Thymus (tissue), 11 donors: ENCODE data around the gene DGCR2. TPM values are rescaled to one million over a fixed set of nuclear protein-coding genes. Genes with fewer than 3 reads are reported as not detected.

Experiments used
- DNase-seq, 9 donors: peaks; one replicate each; pipeline ENCODE4 v3.0.0-alpha.2; 2013; ENCODE audit warnings: low spot score in 9 of 9, low read depth in 6 of 9, missing footprints in 1 of 9
- H3K27ac ChIP-seq, 2 donors: one replicate each; pipeline ENCODE4 v1.5.1; 2013; ENCODE audit warnings: control low read depth in 1 of 2, low read depth in 1 of 2, low read length in 1 of 2, mild to moderate bottlenecking in 1 of 2, moderate library complexity in 1 of 2
- H3K27me3 ChIP-seq, 2 donors: one replicate each; pipeline ENCODE4 v1.5.1; 2013; ENCODE audit warnings: low read length in 1 of 2; ENCODE audit not compliant: control insufficient read depth in 2 of 2, insufficient read depth in 1 of 2
- H3K36me3 ChIP-seq, 2 donors: one replicate each; pipeline ENCODE4 v1.5.1; 2013; ENCODE audit warnings: low read length in 1 of 2, mild to moderate bottlenecking in 1 of 2, moderate library complexity in 1 of 2; ENCODE audit not compliant: control insufficient read depth in 2 of 2, insufficient read depth in 2 of 2
- H3K4me1 ChIP-seq, 2 donors: one replicate each; pipeline ENCODE4 v1.5.1; 2013; ENCODE audit warnings: low read length in 2 of 2; ENCODE audit not compliant: control insufficient read depth in 2 of 2, insufficient read depth in 2 of 2
- H3K4me3 ChIP-seq, 2 donors: one replicate each; pipeline ENCODE4 v1.5.1; 2013; ENCODE audit warnings: low read length in 2 of 2, control low read depth in 1 of 2, mild to moderate bottlenecking in 1 of 2
- H3K9me3 ChIP-seq, 2 donors: one replicate each; pipeline ENCODE4 v1.5.1; 2013; ENCODE audit warnings: low read length in 1 of 2, mild to moderate bottlenecking in 1 of 2; ENCODE audit not compliant: control insufficient read depth in 2 of 2, insufficient read depth in 1 of 2
- WGBS: extraction: QIAGEN DNeasy Blood & Tissue Kit; methylation state at CpG from one replicate; pipeline ENCODE4 v1.1.7; 2013; 5-methylcytosine and 5-hydroxymethylcytosine counted together
- polyA plus RNA-seq: library from polyadenylated mRNA; stranded (reverse); fragments of 200-250 nt; gene quantifications from one replicate; pipeline ENCODE4 v1.2.3, GENCODE V29; 2013
- total RNA-seq: library from RNA; stranded (reverse); fragments of 120-200 nt; gene quantifications from one replicate; pipeline ENCODE4 v1.2.4, GENCODE V29; 2013
- donor health status: healthy.

Gene DGCR2
- total and polyA plus RNA-seq, 2 donors = 17.8 to 24.1 TPM

GRCh38 chr22:19148417-19149046 is 26.3 kb upstream of the DGCR2 start:
- Histone ChIP-seq H3K27me3 (peaks cover 59 to 69% of the 10 kb centered on the region in 2 donors), H3K4me3 (no peak overlapping the region)

GRCh38 chr22:19147195-19147780 is 25.1 kb upstream of the DGCR2 start:
- H3K27ac ChIP-seq = no peak overlapping the region

More at GRCh38 chr22:19148417-19149046, 26.3 kb upstream of the DGCR2 start:
- Histone ChIP-seq H3K36me3 (no peaks in the 10 kb centered on the region), H3K27ac (no peak overlapping the region), H3K9me3 (peaks cover 5 to 15% of the 10 kb centered on the region in 2 donors), H3K4me1 (peaks cover 5 to 13% of the 10 kb centered on the region in 2 donors)
- WGBS = 46% methylated on average over 33 of the region's 33 CpGs
- no peak for DNase-seq

GRCh38 chr22:19146215-19146968 is 24.2 kb upstream of the DGCR2 start:
- H3K27me3 ChIP-seq = peaks cover 48 to 51% of the 10 kb centered on the region in 2 donors
- WGBS = 94% methylated on average over 11 of the region's 11 CpGs
- peaks cover 2 to 12% of the 10 kb centered on the region in 2 donors for H3K9me3 ChIP-seq
- H3K27ac ChIP-seq = no peak overlapping the region
- H3K4me3 ChIP-seq = no peak overlapping the region
- H3K36me3 ChIP-seq = peaks cover 11% of the 10 kb centered on the region in 2 donors
- DNase-seq = no peak
- H3K4me1 ChIP-seq = peaks cover 10 to 18% of the 10 kb centered on the region in 2 donors

More at GRCh38 chr22:19147195-19147780, 25.1 kb upstream of the DGCR2 start:
- Histone ChIP-seq H3K4me1 (peaks cover 10 to 18% of the 10 kb centered on the region in 2 donors), H3K36me3 (peaks cover 2 to 3% of the 10 kb centered on the region in 2 donors), H3K27me3 (peaks cover 57 to 59% of the 10 kb centered on the region in 2 donors), H3K9me3 (peaks cover 5 to 15% of the 10 kb centered on the region in 2 donors), H3K4me3 (no peak overlapping the region)
- DNase-seq = no peak
- 45% methylated on average over 9 of the region's 9 CpGs for WGBS

- Histone ChIP-seq H3K27me3 (peaks cover 27 to 31% of the 10 kb centered on the region in 2 donors), H3K4me3 (peak overlapping the region; percentile 74 to 96), H3K9me3 (peaks cover 0 to 5% of the 10 kb centered on the region in 2 donors), H3K4me1 (peaks cover 10% of the 10 kb centered on the region in 2 donors), H3K27ac (peak overlapping the region; percentile 66 to 81), H3K36me3 (peaks cover 35% of the 10 kb centered on the region in 2 donors)
- 4% methylated on average over 17 of the region's 17 CpGs for WGBS
- DNase-seq = peak in 1 of 9 donors; percentile 25
Observed at GRCh38 chr22:19143967-19144400, 21.8 kb upstream of the DGCR2 start.

GRCh38 chr22:19143212-19143611 is 21.0 kb upstream of the DGCR2 start:
- 97% methylated on average over 5 of the region's 5 CpGs for WGBS

GRCh38 chr22:19142394-19142793 is 20.2 kb upstream of the DGCR2 start:
- Histone ChIP-seq H3K36me3 (peaks cover 51% of the 10 kb centered on the region in 2 donors), H3K27me3 (peaks cover 11 to 15% of the 10 kb centered on the region in 2 donors), H3K4me1 (peaks cover 10% of the 10 kb centered on the region in 2 donors), H3K9me3 (no peaks in the 10 kb centered on the region), H3K4me3 (no peak overlapping the region), H3K27ac (no peak overlapping the region)
- WGBS = 98% methylated on average over 9 of the region's 9 CpGs
- no peak for DNase-seq

More at GRCh38 chr22:19143212-19143611, 21.0 kb upstream of the DGCR2 start:
- Histone ChIP-seq H3K36me3 (peaks cover 43% of the 10 kb centered on the region in 2 donors), H3K4me3 (no peak overlapping the region), H3K27me3 (peaks cover 19 to 24% of the 10 kb centered on the region in 2 donors), H3K9me3 (no peaks in the 10 kb centered on the region), H3K4me1 (peaks cover 10% of the 10 kb centered on the region in 2 donors), H3K27ac (no peak overlapping the region)
- no peak for DNase-seq

- DNase-seq = no peak
- no peak overlapping the region for H3K4me3 ChIP-seq
- H3K36me3 ChIP-seq = peaks cover 62 to 73% of the 10 kb centered on the region in 2 donors
- H3K27ac ChIP-seq = no peak overlapping the region
- no peaks in the 10 kb centered on the region for H3K9me3 ChIP-seq
- 96% methylated on average over 5 of the region's 5 CpGs for WGBS
- H3K27me3 ChIP-seq = no peaks in the 10 kb centered on the region
- peaks cover 10% of the 10 kb centered on the region in 2 donors for H3K4me1 ChIP-seq
Observed at GRCh38 chr22:19139974-19140373, 17.8 kb upstream of the DGCR2 start.

GRCh38 chr22:19139001-19139356 is 16.8 kb upstream of the DGCR2 start:
- Histone ChIP-seq H3K9me3 (no peaks in the 10 kb centered on the region), H3K27me3 (no peaks in the 10 kb centered on the region), H3K27ac (peak overlapping the region in 1 of 2 donors; percentile 8), H3K4me1 (peaks cover 9% of the 10 kb centered on the region in 2 donors), H3K36me3 (peaks cover 72 to 83% of the 10 kb centered on the region in 2 donors), H3K4me3 (no peak overlapping the region)
- 97% methylated on average over 9 of the region's 9 CpGs for WGBS
- DNase-seq = no peak
